Measurements from ENCODE around the gene LAMA2. TPM values are rescaled to one million over a fixed set of nuclear protein-coding genes. Genes with fewer than 3 reads are reported as not detected.

The LAMA2 gene
- polyA plus RNA-seq, 3 donors, result not detected

- Mint-ChIP-seq H3K4me3 (no peak overlapping the region), H3K36me3 (no peaks in the 10 kb centered on the region), H3K4me1 (no peaks in the 10 kb centered on the region), H3K27me3 (ENCODE audit: low read depth in 3 of 3) (peaks cover 0 to 1% (median 0%) of the 10 kb centered on the region in 3 donors), H3K9me3 (peaks cover 0 to 3% (median 0%) of the 10 kb centered on the region in 7 donors), H3K27ac (no peak overlapping the region)
- DNase-seq, result no peak
- no peak overlapping the region for H2AFZ ChIP-seq (ENCODE audit: insufficient read depth, low read depth, low read length, poor library complexity, severe bottlenecking)
- no peak for TF ChIP-seq CTCF (IDR thresholded peaks at IDR 0.05)
- H3K4me2 ChIP-seq (replicated peaks; ENCODE audit: extremely low read depth, low read length, poor library complexity, severe bottlenecking), result no peak overlapping the region
- no CpG with 5 or more reads among the region's 1 CpG for WGBS (ENCODE audit: insufficient coverage)
- H3K27ac ChIP-seq (ENCODE audit: low read depth in 1 of 2, low read length in 2 of 2), result no peak overlapping the region
- H4K20me1 ChIP-seq (ENCODE audit: insufficient read depth, low read length), result no peaks in the 10 kb centered on the region
- no peaks in the 10 kb centered on the region for H3K27me3 ChIP-seq (ENCODE audit: control insufficient read depth in 2 of 2, insufficient read depth in 2 of 2, low read length in 2 of 2)
- H3K4me3 ChIP-seq (replicated peaks in 1 of 3; ENCODE audit: low read depth in 2 of 3, low read length in 3 of 3), result no peak overlapping the region
- no peaks in the 10 kb centered on the region for H3K79me2 ChIP-seq (ENCODE audit: insufficient read depth, low read length)
- H3K9ac ChIP-seq (ENCODE audit: insufficient read depth, low read length, poor library complexity, severe bottlenecking), result no peak overlapping the region
- H3K9me3 ChIP-seq (replicated peaks in 1 of 2; ENCODE audit: control insufficient read depth in 1 of 2, insufficient read depth in 1 of 2, low read length in 2 of 2), result no peaks in the 10 kb centered on the region
- intact Hi-C loops (cut with micrococcal nuclease), result no loop called here
- no peaks in the 10 kb centered on the region for H3K36me3 ChIP-seq (replicated peaks in 1 of 2; ENCODE audit: control insufficient read depth in 1 of 2, insufficient read depth in 2 of 2, low read length in 2 of 2)
- H3K4me1 ChIP-seq (ENCODE audit: control insufficient read depth in 1 of 2, insufficient read depth in 2 of 2, low read length in 2 of 2), result no peaks in the 10 kb centered on the region
Measured at GRCh38 chr6:128954308-128955043, 71.5 kb downstream of the LAMA2 start.

- WGBS (ENCODE audit: insufficient coverage), result no CpG with 5 or more reads among the region's 2 CpGs
- DNase-seq, result no peak
- Histone ChIP-seq H2AFZ (ENCODE audit: insufficient read depth, low read depth, low read length, poor library complexity, severe bottlenecking) (no peak overlapping the region), H3K27me3 (ENCODE audit: control insufficient read depth in 2 of 2, insufficient read depth in 2 of 2, low read length in 2 of 2) (no peaks in the 10 kb centered on the region), H3K79me2 (ENCODE audit: insufficient read depth, low read length) (no peaks in the 10 kb centered on the region), H4K20me1 (ENCODE audit: insufficient read depth, low read length) (no peaks in the 10 kb centered on the region), H3K36me3 (replicated peaks in 1 of 2; ENCODE audit: control insufficient read depth in 1 of 2, insufficient read depth in 2 of 2, low read length in 2 of 2) (no peaks in the 10 kb centered on the region), H3K4me3 (replicated peaks in 1 of 3; ENCODE audit: low read depth in 2 of 3, low read length in 3 of 3) (no peak overlapping the region), H3K27ac (ENCODE audit: low read depth in 1 of 2, low read length in 2 of 2) (no peak overlapping the region), H3K4me1 (ENCODE audit: control insufficient read depth in 1 of 2, insufficient read depth in 2 of 2, low read length in 2 of 2) (no peaks in the 10 kb centered on the region), H3K9me3 (replicated peaks in 1 of 2; ENCODE audit: control insufficient read depth in 1 of 2, insufficient read depth in 1 of 2, low read length in 2 of 2) (no peaks in the 10 kb centered on the region), H3K4me2 (replicated peaks; ENCODE audit: extremely low read depth, low read length, poor library complexity, severe bottlenecking) (no peak overlapping the region), H3K9ac (ENCODE audit: insufficient read depth, low read length, poor library complexity, severe bottlenecking) (no peak overlapping the region)
- Mint-ChIP-seq H3K9me3 (peaks cover 0 to 3% (median 0%) of the 10 kb centered on the region in 7 donors), H3K27ac (no peak overlapping the region), H3K4me1 (no peaks in the 10 kb centered on the region), H3K27me3 (ENCODE audit: low read depth in 3 of 3) (peaks cover 0 to 1% (median 0%) of the 10 kb centered on the region in 3 donors), H3K4me3 (no peak overlapping the region), H3K36me3 (no peaks in the 10 kb centered on the region)
- intact Hi-C loops (cut with micrococcal nuclease), result no loop called here
- no peak for TF ChIP-seq CTCF (IDR thresholded peaks at IDR 0.05)
Measured at GRCh38 chr6:128963561-128963960, 80.6 kb downstream of the LAMA2 start.
